Measurements from ENCODE around the gene MEMO1.
"Not testable (repeated sequence)": the region's sequence is repeated elsewhere in the genome, so short reads cannot be mapped to it uniquely, and the experiment has no call there.

MEMO1 gene

DNA sequence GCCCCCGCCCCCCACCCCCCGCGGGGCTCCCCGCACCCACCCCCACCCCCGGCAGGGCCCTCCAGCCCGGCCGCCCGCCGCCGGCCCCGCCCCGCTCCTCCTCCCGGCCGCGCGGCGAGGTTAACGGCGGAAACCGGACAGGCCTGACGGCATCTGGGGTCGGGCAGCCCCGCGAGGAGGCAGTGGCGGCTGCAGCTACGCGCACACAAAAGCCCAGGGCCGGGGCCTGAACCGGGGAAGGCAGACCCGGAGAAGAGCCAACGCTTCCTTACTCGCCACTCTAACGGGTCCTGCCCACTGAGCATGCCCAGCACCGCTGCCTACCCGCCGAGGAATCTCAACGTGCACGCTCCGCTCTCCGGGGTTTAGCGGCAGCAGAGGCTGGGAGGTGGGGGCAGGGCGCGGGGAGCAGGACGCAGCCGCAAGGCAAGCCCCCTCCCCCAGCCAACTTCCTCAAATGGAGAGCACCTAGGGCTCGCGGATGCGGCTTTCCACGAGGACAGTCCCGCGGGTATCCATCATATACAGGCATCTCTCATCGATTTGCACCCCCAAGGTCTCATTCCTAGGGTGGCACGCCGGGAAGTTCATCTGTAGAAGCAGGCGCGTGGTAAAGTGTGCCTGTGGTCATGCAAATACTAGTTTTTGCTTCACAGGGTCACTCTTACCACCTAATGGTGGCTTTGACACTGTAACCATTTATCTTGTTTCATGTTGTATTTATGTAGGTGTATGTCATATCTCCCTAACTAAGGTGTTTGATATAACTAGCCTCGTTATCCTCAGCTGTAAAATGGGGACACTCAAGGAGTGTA lies at the start of gene MEMO1:
Gene MEMO1 (minus strand): TSS at position 339 of the 815 bp plus-strand sequence. CDS start 761 bp downstream, outside the sequence.
- peak; percentile 68 for DNase-seq (ENCODE audit: low read depth)

DNA sequence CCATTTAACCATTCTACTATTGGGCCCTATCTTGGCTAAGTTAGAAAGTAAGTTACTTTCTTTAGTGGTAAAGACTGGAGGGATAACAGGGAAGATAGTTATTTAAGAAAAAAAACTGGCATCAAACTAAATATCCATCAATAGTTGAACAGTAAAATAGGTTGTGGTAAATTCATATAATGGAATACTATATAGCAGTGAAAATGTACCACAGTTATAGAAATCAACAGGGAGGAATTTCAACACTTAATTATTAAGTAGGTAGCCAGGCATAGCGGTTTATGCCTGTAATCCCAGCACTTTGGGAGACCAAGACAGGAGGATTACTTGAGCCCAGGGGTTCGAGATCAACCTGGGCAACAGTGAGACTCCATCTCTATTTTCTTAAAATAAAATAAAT lies 49.5 kb upstream of the MEMO1 start:
- no peak for DNase-seq (ENCODE audit: low read depth)

DNA sequence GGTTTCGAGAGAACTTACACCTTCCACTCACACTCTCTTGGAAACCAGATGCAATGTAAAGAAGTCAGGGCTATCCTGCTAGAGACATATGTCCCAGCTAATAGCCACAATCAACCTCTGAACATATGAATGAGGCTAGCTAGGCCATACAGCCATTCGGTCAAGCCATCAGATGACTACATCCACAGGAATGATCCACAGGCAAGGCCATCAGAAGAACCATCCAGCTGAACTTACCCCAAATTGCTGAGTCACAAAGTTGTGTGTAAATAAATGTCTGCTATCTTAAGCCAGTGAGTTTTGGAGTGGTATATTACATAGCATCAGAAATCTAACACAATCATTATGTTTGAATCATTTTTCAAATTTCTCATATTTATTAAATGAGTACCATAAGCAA lies 47.3 kb upstream of the MEMO1 start:
- DNase-seq (ENCODE audit: low read depth), result no peak

DNA sequence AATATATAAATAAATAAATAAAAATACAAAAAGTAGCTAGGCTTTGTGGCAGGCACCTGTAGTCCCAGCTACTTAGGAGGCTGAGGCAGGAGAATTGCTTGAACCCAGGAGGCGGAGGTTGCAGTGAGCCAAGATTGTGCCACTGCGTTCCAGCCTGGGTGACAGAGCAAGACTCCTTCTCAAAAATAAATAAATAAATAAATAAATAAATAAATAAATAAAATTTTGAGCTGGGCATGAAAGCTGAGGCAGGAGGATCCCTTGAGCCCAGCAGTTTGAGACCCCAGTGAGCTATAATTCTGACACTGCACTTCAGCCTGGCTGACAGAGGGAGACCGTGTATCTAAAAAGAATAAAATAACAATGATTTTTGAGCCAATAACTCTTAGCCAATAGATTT lies 43.8 kb upstream of the MEMO1 start:
- DNase-seq (ENCODE audit: low read depth), result not testable (repeated sequence)

DNA sequence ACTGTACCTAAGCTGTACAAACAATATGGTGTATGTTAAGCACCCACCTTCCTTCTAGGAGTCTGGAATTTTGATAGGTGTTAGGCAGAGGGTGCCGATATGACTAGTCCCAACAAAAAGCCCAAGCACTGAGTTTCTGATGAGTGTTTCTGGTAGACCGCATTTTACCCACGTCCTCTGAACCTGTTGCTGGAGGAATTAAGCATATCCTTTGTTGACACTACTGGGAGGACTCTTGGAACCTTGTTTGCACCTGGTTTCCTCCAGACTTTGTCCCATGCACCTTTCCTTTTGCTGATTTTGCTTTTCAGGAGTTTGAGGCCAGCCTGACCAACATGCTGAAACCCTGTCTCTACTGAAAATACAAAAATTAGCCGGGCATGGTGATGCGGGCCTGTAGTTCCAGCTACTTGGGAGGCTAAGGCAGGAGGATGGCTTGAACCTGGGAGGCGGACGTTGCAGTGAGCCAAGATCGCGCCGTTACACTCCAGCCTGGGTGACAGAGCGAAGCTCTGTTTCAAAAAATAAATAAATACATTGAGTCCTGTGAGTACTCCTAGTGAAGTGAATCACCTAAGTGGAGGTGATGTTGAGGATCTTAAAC lies 41.1 kb upstream of the MEMO1 start:
- DNase-seq (ENCODE audit: low read depth), result no peak

DNA sequence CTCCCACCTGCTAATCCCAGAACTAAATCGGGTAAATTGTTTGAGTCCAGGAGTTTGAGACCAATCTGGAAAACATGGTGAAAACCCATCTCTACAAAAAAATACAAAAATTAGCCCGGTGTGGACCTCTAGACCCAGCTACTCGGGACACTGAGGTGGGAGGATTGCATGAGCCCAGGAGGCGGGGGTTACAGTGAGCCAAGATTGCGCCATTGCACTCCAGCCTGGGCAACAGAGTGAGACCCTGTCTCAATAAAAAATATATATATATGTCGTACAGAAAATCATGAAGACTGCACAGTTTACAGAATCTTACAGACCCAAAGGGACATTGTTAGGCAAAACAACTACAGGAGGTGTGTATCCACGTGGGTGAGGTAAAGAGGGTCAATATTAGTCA lies 32.8 kb upstream of the MEMO1 start:
- no peak for DNase-seq (ENCODE audit: low read depth)

DNA sequence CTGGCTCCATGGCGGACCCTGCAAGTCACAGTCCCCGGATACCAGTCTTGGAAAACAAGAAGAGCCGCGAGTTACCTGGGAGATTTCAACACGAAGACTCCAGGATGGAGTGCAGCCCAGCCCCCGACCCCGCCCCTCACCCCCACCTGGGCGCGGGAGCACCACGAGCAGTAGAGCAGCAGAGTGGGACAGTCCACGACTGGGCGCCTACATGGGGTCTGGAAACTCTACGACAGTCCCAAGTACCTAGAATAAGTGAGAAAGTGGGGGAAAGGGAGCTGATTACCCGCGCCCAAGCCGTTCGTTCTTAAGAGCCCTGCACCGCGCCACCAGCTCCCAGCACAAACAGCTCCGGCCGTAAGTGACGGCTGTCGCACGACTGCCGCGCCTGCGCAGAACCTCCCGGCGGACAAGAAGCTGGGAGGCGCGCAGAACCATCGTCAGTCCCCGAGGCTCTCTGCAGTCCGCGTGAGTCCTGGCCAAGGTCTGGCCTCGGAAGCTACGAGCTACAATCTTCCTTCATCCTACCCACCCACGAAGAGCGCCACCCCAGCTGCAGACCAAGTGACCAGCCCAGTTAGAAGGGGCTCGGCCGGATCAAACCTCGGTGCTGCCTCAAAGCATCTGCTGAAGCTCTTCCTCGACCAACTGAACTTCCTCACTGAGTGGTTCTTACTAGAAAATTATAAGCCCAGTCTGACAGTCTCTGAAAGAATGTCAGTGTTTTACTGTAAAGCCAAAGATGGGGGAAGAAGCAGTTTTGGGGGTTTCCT lies 28.8 kb upstream of the MEMO1 start, which contains the start of gene DPY30:
Gene DPY30 (minus strand): TSS at position 359 of the 773 bp plus-strand sequence. CDS start 349 bp downstream, at position 10.
- peak; percentile 60 for DNase-seq (ENCODE audit: low read depth)

DNA sequence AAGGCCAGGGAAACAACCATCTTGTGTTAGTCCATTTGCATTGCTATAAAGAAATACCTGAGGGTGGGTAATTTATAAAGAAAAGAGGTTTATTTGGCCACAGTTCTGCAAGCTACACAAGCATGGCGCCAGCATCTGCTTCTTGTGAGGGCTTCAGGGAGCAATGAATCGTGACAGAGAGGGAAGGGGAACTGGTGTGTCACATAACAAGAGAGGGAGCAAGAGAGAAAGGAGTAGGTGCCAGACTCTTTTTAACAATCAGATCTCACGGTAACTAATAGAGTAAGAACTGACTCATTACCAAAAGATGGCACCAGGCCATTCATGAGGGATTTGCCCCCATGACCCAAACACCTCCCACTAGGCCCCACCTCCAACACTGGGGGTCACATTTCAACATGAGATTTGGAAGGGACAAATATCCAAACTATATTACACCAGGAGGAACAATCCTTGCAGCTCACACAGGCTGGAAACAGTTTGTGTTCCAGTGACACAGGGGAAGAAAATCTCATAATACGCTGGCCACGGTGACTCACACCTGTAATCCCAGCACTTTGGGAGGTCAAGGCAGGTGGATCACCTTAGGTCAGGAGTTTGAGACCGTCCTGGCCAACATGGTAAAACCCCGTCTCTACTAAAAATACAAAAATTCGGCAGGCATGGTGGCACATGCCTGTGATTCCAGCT lies 23.5 kb upstream of the MEMO1 start:
- DNase-seq (ENCODE audit: low read depth), result not testable (repeated sequence)

DNA sequence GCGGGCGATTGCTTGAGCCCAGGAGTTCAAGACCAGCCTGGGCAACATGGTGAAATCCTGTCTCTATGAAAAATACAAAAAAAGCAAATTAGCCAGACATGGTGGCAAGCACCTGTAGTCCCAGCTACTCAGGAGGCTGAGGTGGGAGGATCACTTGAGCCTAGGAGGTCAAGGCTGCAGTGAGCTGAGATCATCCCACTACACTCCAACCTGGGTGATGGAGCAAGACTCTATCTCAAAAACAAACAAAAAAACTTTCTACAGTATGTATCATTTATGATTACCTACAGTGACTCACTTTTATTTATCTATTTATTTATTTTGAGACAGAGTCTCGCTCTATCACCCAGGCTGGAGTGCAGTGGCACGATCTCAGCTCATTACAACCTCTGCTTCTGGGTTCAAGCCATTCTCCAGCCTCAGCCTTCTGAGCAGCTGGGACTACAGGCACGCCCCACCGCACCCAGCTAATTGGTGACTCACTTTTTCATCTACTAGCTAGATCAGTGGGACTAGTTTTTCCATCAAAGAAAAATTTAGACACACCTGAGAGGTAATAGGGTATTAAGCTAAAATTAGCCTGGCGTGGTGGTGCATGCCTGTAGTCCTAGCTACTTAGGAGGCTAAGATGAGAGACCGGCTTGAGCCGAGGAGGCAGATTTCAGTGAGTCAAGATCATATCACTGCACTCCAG lies 8.1 kb upstream of the MEMO1 start:
- DNase-seq (ENCODE audit: low read depth), result not testable (repeated sequence)

DNA sequence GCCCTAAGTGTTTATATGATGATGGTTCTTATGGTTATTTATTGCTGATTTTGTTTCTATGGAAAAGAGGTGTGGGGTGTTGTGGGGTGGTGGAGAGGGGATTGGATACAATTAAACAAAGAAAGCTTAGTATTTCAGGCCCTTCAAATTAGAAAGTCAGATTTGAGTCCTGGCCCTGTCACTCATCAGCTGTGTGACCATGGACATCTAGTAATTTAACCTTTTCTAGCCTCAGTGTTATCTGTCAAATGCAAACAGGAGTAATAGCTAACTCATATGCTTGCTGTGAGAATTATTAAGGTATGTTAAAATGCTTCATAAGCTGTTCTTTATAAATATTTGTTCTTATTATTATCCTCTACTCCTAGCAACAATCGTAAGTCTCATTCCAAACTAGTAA lies 2.1 kb upstream of the MEMO1 start:
- no peak for DNase-seq (ENCODE audit: low read depth)

DNA sequence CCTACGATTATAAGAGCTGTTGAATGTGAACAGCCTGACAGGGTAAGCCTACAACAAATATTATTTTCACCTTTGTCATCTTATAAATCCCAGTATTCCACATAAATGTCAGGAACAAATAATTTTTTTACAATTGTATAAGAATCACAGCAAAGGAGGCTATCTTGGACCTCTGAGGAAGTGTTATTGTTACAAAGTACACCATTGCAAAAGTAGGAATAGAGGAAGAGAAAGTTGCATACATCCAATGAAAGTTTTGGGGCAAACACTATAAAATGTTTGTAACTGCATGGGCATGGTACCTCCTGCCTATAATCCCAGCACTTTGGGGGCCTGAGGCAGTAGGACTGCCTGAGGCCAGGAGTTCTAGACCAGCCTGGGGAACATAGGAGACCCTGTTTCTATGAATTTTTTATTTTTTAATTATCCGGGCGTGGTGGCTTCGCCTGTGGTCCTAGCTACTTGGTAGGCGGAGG lies 715 bp upstream of the MEMO1 start:
- no peak for DNase-seq (ENCODE audit: low read depth)

DNA sequence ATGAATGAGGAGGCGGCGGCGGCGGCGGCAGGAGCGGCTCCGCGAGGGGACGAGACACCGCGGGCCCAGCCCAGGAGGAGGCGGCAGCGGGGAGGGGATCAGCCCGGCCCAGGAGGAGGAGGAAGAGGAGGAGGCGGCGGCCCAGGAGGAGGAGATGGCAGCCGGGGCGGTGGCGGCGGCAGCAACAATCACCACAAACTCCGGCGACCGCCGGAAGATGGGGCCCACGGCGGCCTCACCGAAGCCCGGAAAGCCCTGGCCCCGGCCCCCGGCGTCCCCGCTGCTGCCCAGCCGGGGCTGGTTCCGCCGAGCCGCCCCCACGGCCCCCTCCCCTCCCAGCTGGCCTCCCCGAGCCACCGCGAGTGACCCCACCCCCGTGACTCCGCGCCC lies 533 bp downstream of the MEMO1 start:
- DNase-seq (ENCODE audit: low read depth), result not testable (repeated sequence)

DNA sequence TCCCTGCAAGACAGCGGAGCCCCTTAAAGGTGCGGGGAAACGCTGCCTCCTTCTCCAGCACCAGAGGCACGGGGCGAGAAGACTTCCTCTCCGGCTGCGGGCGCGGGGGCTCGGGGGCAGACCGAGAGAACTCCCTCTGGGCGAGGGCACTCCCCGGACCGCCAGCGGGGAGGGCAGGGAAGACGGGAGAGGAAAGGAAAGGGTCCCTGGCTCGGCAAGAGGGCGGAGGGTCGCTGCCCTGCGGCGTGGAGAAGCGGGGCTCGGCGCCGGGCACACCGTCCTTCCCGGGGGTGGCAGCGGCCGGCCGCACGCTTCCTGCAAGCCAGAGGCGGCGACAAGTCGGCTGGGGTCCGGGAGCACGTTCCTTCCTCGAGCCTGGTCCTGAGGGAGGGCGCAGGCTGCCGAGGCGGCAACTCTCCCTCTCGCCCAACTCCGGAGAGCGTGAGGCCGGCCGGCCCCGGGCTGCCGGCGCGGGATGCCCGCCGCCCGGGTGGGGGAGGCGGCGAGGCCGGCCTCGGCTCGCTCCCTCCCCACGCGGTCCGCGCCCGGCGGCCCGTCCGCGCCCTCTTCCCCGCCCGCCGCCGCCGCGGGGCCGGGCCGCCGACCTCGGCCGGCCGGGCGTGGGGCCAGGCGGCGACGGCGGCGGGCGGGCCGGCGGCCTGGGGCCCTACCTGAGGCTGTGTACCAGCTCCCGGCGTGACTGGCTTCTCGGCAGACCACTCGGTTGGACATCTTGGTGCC lies 1.1 kb downstream of the MEMO1 start:
- no peak for DNase-seq (ENCODE audit: low read depth)

DNA sequence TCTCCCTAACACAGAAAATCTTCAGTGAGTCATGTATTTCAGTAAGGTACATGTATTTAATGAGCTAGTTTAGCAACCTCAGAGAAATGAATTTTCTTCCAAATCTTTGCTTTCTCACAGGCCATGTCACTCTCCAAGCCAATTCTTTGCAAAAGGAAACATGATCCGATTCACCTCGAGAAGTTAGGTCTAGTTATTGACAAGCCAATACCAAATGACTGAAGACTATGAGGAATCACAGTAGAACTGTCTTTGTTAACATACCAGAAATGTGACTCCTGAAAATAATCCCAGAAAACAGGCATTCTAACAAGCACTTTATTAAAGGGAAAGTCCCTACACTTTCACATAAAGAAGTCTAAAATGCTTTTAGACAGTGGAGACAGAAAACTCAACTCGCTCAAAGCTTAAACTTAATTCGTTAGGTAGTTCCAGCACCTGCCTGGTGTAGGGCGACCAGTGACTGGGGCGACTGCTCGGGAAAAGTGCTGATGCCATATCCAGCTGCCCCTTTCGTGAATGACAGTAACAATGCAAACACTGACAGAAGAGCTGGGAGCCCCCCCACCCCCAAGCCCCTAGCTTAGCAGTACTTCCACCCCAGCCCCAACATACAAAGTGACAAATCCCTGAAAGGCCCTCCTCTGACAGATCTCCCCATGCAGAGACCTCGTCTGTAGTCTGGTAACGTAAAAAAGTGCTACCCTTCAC lies 1.8 kb downstream of the MEMO1 start:
- DNase-seq (ENCODE audit: low read depth), result no peak

DNA sequence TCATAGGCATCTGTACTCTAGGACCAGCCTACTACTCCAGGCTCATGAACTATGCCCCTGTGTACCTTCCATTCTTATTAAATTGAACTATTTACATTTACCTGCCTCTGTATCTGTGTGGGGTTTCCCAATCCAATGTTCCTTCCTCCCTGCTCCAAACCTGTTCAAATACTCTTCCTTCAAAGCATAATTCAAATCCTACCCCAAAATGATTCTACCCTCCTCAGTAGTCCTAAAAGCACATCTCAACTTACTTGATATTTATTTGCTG lies 3.8 kb downstream of the MEMO1 start:
- DNase-seq (ENCODE audit: low read depth), result no peak

DNA sequence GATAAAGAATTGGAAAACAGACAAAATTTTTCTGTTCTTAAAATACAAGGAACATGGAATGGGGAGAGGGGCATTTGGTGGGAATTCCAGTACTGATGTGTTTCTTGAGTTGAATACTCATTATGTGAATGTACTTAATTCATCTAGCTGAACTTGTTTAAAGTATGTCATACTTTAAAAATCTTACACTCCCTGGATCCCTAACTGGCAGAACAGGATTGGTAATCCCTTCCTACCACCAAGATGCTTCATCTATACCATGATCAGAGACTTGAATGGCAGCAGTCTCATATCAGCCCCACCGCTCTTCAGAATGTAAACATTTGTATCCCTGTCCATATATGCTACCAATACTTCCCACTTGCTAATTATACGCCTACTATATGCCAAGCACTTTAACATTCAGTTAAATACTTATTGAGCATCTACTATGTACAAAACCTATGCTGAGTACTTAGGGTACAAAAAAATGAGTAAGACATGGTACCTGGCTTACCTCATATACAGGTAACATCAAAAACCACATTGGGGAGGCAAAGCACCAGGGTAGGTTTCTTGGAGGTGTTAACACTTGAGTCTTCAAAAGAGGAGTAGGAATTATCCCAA lies 5.3 kb downstream of the MEMO1 start:
- DNase-seq (ENCODE audit: low read depth), result no peak

DNA sequence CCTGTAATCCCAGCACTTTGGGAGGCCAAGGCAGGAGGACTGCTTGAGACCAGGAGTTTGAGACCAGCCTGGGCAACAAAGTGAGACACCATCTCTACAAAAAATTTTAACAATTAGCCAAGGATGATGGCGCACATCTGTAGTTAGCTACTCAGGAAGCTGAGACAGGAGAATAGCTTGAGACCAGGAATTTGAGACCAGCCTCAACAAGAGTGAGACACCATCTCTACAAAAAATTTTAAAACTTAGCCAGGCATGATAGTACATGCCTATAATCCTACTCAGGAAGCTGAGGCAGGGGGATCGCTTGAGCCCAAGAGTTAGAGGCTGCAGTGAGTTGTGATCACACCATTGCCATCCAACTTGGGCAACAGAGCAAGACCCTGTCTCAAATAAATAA lies 7.0 kb downstream of the MEMO1 start:
- DNase-seq (ENCODE audit: low read depth), result no peak

DNA sequence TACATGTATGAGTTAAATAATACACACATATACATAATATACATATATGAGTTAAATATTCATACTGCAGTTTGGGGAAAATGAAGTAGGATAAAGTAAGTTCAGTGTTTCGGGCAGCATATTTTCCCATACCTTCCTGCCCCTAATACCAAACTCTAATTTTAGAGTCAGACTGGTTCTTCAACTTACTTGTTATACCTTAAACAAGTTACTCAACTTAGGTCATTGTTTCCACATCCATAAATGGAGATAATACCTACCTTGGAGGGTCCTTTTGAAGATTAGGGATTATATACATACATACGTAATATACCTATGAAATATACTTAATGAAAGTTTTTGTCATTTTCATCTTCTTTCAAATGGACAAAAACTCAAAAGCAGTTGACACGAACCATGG lies 8.4 kb downstream of the MEMO1 start:
- DNase-seq (ENCODE audit: low read depth), result no peak

DNA sequence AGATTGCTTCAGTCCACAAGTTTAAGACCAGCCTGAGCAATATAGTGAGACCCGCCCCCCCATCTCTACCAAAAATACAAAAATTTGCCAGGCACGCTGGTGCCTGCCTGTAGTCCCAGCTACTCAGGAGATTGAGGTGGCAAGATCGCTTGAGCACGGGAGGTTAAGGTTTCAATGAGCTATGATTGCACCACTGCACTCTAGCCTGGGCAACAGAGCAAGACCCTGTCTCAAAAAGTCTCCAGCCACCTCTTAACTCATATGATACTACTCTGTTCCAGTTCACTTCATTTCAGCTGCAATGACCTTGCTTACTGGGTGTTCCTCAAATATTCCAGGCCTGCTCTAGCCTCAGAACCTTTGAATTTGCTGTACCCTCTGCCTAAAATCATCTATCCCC lies 11.4 kb downstream of the MEMO1 start:
- DNase-seq (ENCODE audit: low read depth), result no peak
